C1 segment of cervical spinal cord (tissue), 14 donors: Measurements from ENCODE around the gene PRIMPOL.
"Not testable (repeated sequence)": the region's sequence is repeated elsewhere in the genome, so short reads cannot be mapped to it uniquely, and the experiment has no call there.

ENCODE experiments used
- DNase-seq, 14 donors: peaks; one replicate each; lab custom pipeline; 2025; lab: John Stamatoyannopoulos, UW

The PRIMPOL gene

DNA sequence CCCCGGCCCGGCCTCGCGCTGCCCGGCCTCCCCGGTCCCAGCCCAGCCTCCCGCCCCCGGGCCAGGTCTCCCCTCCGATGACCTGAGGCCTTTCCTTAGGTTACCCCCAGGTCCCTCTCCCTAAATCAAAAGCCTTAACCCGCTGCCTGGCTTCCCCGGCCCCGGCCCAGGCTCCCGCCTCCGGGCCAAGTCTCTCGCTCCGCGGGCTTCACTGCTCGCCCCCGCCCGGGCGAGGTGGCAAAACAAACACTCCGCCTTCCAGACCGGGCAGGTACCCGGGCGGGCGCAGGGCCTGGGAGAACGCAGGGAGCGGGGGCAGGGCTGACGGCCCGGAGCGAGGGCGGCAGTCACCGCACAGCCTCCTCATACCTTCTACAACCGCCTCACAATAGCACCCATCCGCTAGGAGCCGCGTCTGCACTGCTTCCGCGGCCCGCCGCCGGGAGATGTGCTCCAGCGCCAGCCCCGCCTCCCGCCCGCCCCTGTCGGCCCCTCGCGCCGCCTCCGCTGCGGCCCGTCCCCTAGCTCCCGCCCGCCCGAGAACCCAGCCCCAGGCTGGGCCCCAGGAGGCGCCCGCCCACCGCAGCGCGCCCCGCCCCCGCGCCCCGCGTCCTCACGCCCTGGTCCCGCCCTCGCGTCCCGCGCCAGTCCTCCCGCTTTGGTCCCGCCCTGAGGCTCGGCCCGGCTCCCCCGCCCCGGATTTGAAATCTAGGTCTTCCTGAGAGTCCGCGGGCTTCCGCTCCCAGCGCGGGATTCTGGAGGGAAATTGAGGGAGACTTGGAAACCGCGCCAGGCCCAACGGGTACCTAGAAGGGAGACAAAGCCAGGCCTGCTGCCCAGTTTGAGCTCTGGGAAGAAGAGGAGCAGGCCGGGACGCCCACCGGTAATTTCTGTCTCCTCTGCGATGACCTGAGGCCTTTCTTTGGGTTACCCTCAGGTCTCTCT lies at the start of gene PRIMPOL, which contains the start of gene CASP3:
Gene PRIMPOL (plus strand): TSS at position 713 of the 945 bp plus-strand sequence. CDS start 7,403 bp downstream, outside the sequence.
Gene CASP3 (minus strand): TSS at position 422 of the 945 bp plus-strand sequence. CDS start 10,994 bp downstream, outside the sequence.
- DNase-seq = peak; percentile 79 to 99 (median 96)

DNA sequence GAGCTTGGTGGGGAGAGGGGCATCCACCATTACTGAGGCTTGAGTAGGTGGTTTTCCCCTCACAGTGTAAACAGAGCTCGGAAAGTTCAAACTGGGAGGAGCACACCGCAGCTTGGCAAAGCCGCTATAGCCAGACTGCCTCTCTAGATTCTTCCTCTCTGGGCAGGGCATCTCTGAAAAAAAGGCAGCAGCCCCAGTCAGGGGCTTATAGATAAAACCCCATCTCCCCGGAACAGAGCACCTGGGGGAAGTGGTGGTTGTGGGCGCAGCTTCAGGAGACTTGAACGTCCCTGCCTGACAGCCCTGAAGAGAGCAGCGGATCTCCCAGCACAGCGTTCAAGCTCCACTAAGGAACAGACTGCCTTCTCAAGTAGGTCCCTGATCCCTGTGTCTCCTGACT lies 48.6 kb upstream of the PRIMPOL start:
- not testable (repeated sequence) for DNase-seq

DNA sequence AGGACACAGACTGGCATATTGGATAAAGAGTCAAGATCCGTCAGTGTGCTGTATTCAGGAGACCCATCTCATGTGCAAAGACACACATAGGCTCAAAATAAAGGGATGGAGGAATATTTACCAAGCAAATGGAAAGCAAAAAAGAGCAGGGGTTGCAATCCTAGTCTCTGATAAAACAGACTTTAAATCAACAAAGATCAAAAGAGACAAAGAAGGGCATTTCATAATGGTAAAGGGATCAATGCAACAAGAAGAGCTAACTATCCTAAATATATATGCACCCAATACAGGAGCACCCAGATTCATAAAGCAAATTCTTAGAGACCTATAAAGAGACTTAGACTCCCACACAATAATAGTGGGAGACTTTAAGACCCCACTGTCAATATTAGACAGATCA lies 46.7 kb upstream of the PRIMPOL start:
- DNase-seq = not testable (repeated sequence)

DNA sequence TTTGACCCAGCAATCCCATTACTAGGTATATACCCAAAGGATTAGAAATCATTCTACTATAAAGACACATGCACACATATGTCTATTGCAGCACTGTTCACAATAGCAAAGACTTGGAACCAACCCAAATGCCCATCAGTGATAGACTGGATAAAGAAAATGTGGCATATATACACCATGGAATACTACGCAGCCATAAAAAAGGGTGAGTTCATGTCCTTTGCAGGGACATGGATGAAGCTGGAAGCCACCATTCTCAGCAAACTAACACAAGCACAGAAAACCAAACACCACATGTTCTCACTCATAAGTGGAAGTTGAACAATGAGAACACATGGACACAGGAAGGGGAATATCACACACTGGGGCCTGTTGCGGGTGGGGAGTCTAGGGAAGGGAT lies 42.1 kb upstream of the PRIMPOL start:
- not testable (repeated sequence) for DNase-seq

GRCh38 chr4:184612074-184612473 lies 37.5 kb upstream of the PRIMPOL start:
- no peak for DNase-seq

DNA sequence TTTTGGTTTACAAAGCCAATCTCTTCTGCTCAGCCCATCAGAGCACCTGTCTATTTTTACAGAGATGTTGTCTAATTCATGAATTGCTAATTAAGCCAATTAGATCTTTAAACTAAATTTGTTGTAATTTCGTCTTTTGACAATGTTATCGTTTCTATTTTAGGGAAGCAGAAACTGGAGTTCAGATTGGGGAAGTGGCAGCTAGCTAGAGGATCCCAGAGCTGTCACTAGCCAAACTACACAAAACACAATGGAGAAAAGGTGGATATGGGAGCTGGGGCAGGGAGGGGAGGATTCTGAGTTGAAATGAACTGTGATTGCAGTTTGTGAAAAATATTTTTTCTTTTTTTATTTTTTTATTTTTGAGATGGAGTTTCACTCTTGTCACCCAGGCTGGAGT lies 36.1 kb upstream of the PRIMPOL start:
- no peak for DNase-seq

GRCh38 chr4:184614509-184614908 lies 35.0 kb upstream of the PRIMPOL start:
- DNase-seq = no peak

DNA sequence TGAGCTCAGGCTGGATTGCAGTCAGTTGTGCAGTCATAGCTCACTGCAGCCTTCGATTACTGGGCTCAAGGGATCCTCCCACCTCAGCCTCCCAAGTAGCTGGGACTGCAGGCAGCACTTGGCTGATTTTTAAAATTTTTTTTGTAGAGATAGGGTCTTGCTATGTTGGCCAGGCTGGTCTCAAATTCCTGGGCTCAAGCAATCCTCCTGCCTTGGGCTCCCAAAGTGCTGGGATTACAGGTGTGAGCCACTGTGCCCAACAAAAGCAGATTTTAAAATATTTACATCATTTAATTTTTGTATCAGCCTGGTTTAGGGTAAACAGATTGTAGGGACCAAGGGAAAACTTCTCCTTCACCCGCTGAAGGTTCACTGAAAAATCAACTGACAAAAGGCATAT lies 33.4 kb upstream of the PRIMPOL start:
- DNase-seq = not testable (repeated sequence)

- no peak for DNase-seq
Observed at GRCh38 chr4:184616633-184617551, 32.6 kb upstream of the PRIMPOL start.

DNA sequence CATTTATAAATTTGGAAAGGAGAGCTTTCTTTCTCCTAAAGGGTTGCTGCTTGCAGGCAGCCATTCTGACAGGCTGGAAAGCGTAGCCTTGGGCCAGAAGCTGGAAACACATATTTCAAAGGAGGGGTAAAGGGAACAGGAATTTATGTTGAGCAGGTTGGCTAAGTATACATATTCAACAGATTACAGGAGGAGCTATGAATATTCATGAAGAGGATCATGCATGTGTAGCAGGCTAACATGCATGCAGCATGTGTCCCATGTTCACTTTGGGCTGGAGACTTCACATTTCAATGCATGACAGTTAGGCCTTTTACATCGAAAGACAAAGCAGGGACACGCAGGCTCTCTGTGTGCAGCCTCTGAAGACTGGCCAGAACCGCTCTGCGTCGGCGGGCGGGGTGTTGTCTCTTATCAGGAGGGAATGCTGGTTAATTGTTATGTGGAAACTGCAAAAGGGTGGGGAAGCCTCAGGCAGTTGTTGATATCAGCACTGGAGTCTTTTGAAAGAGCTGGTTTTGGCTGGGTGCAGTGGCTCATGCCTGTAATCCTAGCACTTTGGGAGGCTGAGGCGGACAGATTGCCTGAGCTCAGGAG lies 31.8 kb upstream of the PRIMPOL start:
- no peak for DNase-seq

GRCh38 chr4:184620212-184620867 lies 29.2 kb upstream of the PRIMPOL start:
- DNase-seq = no peak

- DNase-seq = no peak
Observed at GRCh38 chr4:184621518-184621917, 28.0 kb upstream of the PRIMPOL start.

GRCh38 chr4:184624504-184624903 lies 25.0 kb upstream of the PRIMPOL start:
- DNase-seq = not testable (repeated sequence)

- DNase-seq = no peak
Observed at GRCh38 chr4:184624972-184625554, 24.5 kb upstream of the PRIMPOL start.

- DNase-seq = not testable (repeated sequence)
Observed at GRCh38 chr4:184625783-184626596, 23.5 kb upstream of the PRIMPOL start.

DNA sequence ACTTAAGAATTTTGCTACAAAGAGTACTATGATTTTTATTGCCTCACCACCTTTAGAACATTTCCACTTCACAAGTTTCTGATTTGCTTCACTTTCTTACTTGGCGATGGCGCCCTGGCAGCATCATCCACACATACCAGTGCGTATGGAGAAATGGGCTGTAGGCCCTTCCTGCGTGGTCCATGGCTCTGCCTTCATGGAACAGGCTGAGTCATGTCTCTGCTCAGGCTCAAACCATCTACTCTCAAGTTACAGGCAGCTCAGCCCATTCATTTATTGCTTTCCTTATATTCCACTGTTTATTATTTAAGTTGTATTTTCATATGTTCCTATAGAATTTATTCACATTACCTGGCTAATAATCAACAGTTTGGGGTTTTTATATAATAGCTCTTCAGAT lies 21.4 kb upstream of the PRIMPOL start:
- DNase-seq = no peak

DNA sequence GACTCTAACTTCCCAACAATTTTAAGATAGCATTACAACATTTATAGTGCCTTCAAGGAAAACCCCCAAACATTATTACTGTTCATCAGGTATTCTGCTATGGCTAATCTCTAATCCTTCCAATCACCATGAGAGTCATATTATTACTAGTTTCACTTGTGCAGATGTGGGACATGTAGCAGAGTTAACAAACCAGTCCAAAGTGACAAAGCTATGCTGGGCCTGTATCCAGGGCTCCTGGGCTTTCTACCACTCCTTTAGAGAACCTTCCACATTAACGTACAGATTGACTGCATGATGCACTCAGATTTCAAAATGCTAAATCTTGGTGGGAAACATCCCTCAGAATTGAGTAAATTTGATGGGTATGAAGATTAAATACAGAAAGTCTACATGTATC lies 16.7 kb upstream of the PRIMPOL start:
- DNase-seq = no peak

- DNase-seq = no peak
Observed at GRCh38 chr4:184635381-184635780, 14.2 kb upstream of the PRIMPOL start.

GRCh38 chr4:184636144-184636543 lies 13.4 kb upstream of the PRIMPOL start:
- DNase-seq = no peak

DNA sequence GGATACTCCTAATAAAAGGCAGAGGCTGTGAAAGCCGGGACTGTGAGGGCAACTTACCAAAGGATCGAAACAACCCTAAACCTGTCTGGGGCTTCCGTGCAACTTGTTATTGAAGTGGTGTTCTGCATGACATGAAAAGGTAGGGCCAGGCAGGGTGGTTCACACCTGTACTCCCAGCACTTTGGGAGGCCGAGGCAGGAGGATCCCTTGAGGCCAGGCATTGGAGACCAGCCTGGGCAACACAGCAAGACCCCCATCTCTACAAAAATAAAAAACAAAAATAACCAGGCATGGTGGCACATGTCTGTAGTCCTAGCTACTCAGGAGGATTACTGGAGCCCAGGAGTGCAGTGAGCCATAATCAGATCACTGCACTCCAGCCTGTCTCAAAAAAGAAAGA lies 12.6 kb upstream of the PRIMPOL start:
- DNase-seq = no peak
